ENCODE results near the gene HOXC11. TPM values are rescaled to one million over a fixed set of nuclear protein-coding genes. Genes with fewer than 3 reads are reported as not detected.

Gene HOXC11
- not detected for total RNA-seq

DNA sequence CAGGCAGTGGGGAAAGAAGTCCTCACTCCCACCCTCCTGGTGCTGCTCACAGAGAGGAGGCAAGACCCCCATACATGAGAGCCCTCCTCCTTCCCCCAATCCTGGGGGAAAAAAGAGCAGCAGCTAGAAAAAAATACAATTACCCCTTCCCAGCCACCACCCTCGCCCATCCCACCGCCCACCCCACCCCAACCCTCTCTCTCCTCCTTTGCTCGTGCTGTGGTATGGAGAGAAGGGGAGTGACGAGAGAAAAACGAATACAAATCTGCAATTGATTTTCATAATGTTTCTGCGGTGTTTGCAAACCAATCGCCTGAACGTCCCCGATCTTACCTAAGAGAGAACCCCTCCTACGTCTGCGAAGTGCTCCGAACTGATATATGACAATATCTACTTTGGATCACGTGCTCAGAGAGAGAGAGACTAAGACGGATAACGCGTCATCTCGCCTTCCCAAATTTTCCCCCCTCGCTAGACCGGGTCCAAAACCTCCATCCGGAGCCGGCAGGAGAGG is at the start of gene HOXC11:
Gene HOXC11 (plus strand): TSS at position 405 of the 514 bp plus-strand sequence. CDS start 116 bp downstream, outside the sequence.
- CTCF ChIA-PET, result interaction anchor here (0.8 to 1.0 kb wide), 2 partner anchors 13 to 60 kb away, joined by 4 to 6 read pairs; no protein-coding TSS in a partner anchor
- POLR2A ChIA-PET, result no interaction called here

DNA sequence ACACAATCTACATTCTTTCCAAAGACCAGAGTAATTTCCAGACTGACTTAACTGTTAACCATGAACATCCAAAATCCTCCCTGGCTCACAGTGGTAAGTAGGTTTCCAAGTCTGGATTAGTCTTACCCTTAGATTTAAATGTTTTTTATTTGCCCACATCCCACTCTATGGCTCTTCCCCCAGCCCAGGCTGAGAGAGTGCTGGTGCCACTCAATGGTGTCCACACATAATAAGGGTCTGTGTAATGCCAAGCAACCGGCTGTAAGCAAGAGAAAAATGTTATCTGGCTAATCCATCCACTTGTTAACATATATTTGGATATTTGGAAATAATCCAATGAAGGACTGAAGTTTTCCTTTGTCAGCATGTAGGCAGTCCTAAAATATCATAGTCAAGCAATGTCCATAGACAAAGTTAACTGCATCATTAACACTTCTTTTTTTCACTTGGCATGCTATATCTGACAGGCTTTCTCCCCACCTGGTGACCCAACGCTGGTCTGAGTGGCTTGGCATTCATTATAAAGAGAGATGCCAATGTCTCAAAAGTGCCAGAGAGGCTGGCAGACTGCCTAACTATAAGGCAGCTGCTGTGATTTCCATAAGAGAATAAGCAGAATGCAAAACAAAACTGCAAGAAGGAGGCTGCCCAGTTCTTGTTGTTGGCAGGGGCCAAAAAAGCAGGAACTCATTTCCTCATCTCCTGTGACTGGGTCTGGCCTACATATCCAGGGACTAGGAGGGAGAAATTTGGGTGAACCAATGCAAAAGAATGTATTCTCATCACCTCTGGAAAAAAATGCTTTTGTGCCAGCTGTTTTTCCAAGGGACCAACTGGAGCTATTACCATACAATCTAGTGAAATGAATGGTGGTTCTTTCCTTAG is 48.2 kb upstream of the HOXC11 start:
- ChIA-PET POLR2A (no interaction called here), CTCF (no interaction called here)

DNA sequence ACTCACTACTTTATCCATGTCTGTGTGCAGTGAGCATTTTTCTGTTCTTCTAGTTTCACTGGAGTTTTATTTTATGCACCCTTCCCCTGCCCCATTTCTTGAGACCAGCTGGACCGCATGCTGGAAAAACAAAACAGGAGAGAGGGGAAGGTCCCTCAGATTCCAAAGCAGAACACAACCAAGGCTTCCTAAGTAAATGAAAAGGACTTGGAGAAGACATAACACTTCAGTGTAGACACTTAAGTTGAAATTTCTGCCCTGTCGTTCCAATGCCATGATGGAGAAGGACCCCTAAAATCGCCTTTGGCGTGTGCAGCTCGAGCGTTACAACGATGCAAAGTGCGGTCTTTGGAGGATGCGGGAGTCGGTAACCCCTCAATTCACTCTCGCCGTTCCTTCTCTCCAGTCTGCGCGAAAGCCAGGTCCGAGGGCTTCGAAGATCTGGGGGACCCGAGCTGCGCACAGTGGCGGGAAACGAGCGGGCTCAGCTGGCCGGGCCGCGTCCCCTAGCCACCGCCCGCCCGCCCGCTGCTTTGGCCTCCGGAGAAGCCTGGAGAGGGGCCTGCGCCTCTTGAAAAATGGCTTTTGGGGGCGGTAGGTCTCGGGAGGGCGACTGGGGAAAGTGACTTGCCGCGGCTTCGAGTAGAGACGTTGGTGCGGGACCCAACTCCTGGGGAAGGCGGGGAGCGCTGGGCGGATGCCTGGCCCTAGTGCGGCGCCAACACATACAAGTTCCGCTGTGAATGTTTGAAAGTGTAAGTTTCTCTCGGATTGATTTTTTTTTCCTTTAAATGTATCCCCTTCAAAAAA is 45.5 kb upstream of the HOXC11 start:
- ChIA-PET POLR2A (no interaction called here), CTCF (interaction anchor here (1.4 kb wide), 1 partner anchor 44 kb away, joined by 3 read pairs; no protein-coding TSS in a partner anchor)

DNA sequence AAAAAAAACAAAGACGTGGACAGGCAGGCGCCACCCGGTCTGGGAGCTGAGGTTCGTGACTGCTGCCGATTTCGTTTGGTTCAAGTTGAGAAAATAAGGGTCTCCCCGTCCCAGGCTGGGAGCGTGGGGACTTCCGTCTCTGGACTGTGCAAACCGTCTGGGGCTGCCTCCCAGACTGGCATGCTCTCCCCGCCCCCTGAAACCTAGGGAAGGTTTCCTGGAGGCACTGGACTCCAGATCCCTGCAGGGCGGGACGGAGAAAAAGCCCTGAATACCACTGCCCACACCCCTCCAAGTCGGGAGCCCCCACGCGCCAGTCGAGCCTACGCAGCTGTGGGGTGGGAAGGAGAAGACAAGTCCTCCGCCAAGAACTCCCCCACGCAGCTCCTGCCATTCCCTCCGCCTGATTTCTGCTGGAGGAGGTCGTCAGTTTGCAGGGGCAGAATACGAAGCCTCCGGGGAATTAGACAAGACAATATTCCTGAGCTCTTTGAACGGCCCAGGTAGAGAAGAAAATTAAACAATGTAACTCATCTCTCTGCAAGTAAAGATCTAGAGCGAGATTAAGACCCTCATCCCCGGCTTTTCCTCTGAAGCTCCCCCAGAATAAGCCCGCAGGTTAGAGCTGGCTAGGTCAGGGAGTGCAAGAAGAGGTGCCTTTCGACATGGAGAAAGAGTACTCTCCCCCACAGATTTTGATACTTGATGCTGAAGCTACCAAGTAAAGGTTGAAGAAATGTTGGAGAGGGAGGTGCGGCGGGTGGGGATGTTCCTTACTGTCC is 44.7 kb upstream of the HOXC11 start:
- ChIA-PET CTCF (interaction anchor here (0.7 to 1.4 kb wide), 2 partner anchors 44 to 105 kb away, joined by 3 read pairs; partner anchors contain the start of gene HOXC5), POLR2A (no interaction called here)

DNA sequence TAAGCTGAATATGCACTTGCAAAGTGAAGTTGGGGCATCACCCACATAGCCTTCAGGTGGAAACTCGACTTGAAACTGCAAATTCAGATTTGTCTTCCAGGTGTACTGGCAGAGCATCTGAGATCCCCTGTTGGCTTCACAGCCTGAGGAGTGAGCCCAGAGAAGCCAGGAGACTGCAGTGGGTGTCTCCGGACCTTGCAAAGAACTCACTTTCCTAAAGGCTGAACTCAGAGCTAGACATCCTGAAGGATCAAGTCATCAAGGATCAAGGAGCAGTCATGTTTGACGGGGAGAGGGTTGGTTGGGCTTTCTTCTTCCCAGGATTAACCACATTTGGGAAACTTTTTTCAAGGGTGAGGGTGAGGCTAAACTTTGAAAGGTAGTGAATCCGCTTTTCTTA is 43.4 kb upstream of the HOXC11 start:
- ChIA-PET POLR2A (no interaction called here), CTCF (no interaction called here)

DNA sequence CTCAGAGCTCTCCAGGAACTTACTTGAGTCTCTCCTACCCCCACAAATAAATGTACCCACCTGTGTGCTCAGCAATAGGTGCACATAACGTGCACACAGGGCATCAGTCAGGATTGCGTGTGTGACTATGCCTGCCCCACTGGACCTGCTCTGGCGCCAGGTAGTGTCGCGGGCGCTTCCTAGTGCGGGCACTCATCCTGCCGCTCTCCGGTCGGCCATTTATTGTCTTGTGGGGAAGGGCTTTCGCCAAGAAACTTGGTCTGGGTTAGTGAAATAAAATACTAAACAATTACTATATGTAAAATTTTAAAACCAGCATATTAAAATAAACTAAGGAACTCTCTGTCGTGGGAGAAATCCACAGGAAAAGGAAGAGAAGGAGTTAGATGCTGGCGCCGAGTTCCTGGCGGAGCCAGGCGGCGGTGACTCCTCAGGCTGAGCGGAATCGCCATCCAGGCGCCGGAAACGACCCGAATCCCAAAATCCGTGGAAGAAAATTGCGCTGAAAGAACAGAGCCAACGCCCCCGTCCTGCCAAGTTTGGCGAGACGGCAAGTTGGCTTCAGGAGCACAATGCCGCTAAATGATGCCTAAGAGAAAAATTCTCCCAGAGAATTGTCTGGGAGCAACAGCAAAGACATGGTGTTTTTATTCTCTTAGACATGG is 42.2 kb upstream of the HOXC11 start:
- ChIA-PET POLR2A (no interaction called here), CTCF (no interaction called here)

DNA sequence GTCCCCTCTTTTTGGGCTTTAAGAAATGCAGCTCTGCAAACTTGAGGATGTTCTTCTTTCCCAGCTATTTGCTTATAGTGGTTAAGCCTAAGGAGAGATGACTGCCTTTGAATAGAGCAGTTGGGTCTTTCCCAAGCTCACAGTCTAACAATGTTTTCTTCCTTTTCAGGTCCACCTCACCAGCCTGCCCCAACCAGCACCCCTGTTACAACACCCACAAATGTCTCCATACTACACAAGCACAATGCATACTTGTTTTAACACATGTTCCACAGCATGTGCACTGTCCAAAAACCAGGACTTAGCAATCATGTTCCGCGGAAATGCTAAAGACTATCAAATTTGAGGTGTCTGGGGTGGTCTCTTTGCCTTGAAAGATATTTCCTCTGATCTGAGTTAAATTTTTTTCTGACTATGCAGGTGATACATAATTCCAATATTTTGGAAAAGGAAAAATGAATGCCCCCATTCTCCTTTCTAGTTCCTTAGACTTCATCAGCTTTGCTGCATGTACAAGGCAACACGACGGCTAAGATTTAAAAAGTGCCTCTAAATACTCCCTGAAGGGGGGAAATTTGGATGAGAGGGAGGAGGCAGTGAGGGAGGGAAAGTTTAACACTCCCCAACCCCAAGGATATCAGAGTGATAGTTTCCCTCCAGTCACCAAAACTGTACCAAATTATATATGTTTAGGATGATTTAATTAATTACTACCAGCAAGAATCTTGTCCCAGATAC is 40.9 kb upstream of the HOXC11 start:
- POLR2A ChIA-PET, result no interaction called here

DNA sequence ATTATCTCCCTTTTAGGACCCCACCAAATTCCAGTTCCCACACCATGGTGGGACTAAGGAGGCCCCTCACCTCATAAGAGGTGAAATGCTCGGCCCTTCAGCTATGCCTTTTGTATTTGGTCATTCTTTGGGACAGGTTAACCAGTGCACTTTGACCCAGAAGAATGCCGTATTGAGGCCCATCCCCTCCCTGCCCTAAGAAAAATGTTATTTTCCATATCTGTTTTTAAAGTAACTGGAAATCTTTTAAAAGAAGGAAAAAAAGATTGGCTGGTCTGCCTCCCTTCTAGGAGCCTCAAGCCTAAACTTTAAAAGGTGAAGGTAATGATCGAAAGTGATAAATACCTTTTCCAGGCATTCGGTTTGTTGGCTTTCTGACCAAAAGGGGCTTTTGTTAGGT is 40.0 kb upstream of the HOXC11 start:
- ChIA-PET POLR2A (no interaction called here), CTCF (interaction anchor here (0.6 to 1.0 kb wide), 2 partner anchors 19 to 259 kb away, joined by 3 to 5 read pairs; no protein-coding TSS in a partner anchor)

More for the DNA sequence above, 40.9 kb upstream of the HOXC11 start:
- CTCF ChIA-PET, result interaction anchor here (0.6 to 1.0 kb wide), 2 partner anchors 20 to 260 kb away, joined by 3 to 5 read pairs; no protein-coding TSS in a partner anchor

DNA sequence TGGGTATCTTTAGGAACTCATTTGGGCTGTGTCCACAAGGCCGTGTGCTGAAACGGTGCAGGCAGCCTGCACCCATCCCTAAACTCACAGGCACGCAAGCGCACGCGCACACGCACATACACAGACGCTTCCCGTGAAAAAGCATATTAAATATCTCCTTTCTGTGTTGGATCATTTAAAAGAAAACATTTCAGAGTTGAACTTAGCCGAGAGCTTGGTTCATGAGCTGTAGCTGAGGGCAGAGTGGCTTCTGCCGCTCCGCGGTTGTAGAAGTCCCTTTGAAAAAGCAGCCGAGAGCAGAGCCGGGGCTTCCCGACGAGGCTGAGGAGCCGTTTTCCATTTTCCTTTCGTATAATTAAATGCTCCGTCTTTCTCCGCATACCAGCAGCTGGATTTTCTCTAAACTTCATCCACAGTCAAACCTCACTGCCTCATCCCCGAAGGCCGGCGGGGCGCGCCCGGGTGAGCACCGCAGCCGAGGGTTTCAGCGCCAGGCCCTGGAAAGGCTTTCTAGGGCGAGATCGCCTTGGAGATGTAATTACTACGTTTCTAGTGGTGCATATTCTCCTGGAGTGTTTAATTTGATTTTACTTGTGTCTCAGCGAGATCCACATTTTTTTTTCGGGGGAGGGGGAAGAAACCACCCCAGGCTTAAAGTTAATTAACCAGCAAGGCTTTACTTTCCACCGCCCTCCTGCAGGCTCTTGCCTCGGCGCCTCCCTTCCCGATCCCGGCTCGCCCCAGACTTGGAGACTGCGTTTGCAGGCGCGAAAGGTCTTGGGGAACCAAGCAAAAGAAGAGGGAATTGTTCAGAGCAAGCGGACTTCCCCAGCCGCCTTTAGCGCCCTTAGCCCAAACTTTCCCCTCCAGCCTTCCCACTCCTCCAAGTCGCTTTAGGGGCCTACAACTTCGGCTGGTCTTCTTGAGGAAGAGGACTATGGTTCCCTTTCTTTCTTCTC is 37.3 kb upstream of the HOXC11 start:
- ChIA-PET CTCF (no interaction called here), POLR2A (interaction anchor here (0.6 kb wide), 1 partner anchor 276 kb away, joined by 3 read pairs; no protein-coding TSS in a partner anchor)

DNA sequence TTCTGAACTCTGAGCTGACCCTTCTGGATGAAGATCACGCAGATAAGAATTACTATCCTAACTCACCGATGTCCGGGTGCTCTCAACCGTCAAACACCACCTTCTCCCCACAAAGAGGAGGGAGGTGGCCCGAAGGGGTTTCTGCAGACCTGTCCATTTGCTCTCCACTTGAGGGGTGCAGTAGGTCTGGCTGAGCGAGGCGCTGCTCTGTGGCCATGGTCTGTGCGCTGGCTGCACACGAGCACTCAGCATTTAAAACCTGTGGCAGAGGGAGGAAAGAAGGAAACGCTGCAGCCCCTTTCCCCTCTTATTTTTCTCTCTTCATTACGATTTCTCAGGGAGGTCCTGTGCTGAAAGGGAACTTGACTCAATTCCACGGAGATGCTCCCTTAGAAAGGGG is 35.8 kb upstream of the HOXC11 start:
- CTCF ChIA-PET, result no interaction called here
- POLR2A ChIA-PET, result no interaction called here

DNA sequence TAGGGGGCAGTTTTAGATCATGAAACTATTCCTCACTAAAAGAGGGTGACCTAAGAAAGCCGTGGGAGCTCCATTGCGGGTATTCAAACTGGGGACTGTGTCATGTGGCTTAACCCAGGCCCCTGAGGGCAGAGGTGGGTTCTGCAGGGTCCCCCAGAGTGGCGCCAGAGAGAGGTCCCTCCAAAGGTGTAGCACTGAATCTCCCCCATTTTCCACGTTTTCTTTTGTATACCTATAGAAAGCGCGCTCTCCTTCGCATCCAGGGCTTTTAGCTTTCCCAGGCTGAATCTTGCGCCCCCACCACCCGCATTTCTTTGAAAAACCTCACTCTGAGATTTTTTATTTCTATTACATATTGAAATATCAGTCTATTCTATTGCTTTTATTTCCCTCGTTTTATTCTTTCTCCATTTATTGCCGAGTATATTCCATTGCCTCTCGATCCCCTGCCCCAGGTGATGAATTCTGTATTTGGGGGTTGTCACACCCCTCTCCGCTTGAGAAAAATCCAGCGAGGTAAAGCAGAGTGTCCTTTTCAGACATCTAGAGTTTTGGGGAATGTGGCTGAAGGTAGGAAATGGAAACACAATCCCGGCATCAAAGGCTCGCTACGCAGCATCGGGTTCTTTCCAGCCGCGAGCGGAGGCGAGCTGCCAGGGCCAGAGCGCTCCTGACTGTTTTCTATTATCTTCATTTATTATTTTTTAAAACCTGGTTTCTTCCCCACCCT is 35.2 kb upstream of the HOXC11 start:
- CTCF ChIA-PET, result no interaction called here
- POLR2A ChIA-PET, result no interaction called here

DNA sequence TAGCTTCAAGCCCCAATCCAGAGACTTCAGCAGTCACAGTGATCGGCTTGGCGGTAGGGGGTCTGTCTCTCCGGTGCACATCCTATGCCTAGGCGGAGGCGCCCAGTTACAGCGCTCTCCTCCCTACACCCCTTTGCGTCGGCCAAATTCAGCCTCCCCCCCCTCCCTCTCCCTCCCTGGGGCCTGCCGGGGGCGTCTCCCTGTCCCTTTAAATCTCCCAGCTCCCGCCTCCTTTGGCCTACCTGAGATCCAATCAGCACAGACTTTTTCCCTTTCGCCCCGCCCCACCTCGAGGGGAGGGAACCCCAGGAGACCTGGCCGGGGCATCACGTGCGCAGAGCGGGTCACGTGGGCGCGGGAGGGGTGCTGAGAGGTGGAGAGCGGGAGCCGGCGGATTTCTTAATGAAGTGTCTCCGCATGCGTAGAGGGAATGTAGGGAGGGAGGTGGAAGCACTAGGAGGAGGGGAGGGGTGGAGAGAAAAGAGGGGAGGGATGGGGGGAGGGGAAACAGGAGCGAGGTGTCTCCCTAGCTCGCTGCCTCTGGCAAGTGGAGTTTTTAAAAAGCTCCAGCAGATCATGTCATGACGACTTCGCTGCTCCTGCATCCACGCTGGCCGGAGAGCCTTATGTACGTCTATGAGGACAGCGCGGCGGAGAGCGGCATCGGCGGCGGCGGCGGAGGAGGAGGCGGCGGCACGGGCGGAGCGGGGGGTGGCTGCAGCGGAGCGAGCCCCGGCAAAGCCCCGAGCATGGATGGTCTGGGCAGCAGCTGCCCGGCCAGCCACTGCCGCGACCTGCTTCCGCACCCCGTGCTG is 34.4 kb upstream of the HOXC11 start, which contains the start of gene HOXC13:
Gene HOXC13 (plus strand): TSS at position 506 of the 815 bp plus-strand sequence. CDS start 76 bp downstream, at position 582.
- ChIA-PET CTCF (interaction anchor here (1.0 kb wide), 1 partner anchor 47 kb away, joined by 3 read pairs; no protein-coding TSS in a partner anchor), POLR2A (no interaction called here)

DNA sequence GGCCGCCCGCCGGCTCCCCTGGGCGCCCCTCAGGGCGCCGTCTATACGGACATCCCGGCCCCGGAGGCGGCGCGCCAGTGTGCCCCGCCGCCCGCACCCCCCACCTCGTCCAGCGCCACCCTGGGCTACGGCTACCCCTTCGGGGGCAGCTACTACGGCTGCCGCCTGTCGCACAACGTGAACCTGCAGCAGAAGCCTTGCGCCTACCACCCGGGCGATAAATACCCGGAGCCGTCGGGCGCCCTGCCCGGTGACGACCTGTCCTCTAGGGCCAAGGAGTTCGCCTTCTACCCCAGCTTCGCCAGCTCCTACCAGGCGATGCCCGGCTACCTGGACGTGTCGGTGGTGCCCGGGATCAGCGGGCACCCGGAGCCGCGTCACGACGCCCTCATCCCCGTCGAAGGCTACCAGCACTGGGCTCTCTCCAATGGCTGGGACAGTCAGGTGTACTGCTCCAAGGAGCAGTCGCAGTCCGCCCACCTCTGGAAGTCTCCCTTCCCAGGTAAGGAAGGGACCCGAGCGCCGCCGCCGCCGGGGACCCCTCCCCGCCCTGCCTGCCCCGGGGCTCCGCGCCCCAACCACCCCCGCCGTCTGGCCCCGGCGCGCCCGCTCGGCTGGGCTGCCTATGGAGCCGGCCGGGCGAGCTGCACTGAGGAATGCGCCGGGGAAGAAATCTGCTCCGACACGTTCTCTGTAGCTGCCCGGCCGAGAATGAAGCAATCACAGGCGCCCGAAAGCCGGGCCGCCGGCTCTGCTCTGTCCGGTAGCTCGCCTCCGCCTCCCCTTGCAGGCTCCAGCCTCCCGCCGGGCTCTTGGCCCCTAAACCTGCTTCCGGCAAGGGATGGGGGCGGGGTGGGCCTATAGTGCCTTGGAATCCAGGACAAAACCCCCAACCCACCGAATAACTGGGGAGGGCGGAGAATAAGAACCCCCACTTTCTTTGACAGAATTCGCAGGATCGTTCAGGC is 33.5 kb upstream of the HOXC11 start:
- POLR2A ChIA-PET, result no interaction called here
- CTCF ChIA-PET, result interaction anchor here (1.0 to 1.1 kb wide), 2 partner anchors 46 kb away, joined by 3 read pairs; partner anchors contain the start of gene HOXC10

DNA sequence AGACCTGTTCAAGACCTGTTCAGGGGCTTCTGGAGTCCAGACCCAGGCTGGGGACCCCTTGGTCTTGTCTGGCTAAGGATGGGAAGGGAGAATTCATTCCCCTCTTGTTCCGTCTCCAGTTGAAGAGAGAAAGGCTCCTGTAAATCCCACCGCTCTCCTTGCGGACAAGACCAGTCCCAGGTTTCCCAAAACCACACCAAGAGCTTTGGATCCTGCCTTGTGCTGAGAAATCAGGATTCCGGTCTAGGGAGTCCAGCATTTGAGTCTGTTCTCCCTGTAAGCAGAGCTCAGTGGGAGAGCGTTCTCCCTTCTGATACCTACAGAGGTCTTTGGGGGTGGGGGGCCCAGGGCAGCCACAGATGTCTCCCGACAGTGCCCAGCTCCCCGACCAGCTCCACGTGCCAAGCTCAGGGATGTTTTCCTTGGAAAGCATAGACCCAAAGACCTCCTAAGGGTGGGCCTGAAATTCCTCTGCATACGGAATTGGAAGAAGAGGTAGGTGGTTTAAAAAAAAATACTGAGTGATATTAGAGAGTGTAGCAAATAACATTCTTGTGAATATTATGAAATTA is 32.4 kb upstream of the HOXC11 start:
- CTCF ChIA-PET, result interaction anchor here (1.1 kb wide), 1 partner anchor 45 kb away, joined by 3 read pairs; the partner anchor contains the start of gene HOXC10
- POLR2A ChIA-PET, result no interaction called here
